SHP77 treated with DMSO at 0.1 percent for 48 hours (cell line): ENCODE results near the gene MTA2.
"Not testable (repeated sequence)": the region's sequence is repeated elsewhere in the genome, so short reads cannot be mapped to it uniquely, and the experiment has no call there.

Experiments used
- DNase-seq: peaks from one replicate; lab custom pipeline; 2025; lab: John Stamatoyannopoulos, UW

MTA2 gene

DNA sequence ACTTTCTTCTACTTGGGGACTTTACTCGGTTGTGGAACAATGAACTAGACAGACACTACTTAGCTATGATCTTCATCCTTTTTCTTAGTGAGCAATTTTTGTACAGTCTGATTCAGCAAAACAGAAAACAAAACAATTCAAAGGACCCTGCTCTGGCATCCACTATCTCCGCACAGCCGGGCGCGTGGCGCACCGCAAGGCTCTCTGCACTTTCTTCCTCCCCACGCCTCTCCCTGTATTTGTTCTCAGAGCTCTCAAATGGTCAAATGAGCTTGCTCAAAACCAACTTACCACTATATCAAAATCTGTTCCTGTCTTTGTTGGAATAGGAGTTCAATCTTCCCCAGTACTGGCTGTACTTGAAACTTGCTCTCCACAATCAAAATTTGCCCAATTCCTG lies 35.4 kb downstream of the MTA2 start:
- no peak for DNase-seq

GRCh38 chr11:62565100-62565802 lies 36.4 kb downstream of the MTA2 start:
- DNase-seq, result no peak

DNA sequence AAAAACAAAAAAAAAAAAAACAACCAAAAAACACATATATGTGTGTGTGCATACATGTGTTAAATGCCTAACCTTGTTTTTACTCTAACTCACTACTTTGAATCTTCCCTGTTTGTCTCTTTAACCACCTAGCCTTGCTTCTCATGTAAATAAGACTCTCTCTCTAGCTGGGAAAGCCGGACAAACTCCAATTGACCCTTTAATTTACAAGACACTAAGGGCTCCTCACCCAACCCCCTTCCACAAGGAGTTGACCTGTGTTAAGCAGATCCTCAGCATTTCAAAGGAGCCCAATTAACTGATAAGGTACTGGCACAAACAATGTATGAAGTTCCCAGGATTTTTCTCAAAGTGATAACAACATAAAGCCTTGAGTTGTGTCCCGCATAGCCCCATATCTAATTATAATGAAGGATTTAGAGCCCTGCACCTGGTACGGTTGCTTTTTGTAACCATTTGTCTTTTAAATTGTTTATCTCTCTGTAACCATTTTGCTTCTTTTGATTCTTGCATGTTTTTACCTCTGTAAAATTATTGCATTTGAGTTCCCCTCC lies 39.9 kb downstream of the MTA2 start:
- not testable (repeated sequence) for DNase-seq

- DNase-seq, result no peak
These were observed 41.0 kb downstream of the MTA2 start for GRCh38 chr11:62560566-62561103.

DNA sequence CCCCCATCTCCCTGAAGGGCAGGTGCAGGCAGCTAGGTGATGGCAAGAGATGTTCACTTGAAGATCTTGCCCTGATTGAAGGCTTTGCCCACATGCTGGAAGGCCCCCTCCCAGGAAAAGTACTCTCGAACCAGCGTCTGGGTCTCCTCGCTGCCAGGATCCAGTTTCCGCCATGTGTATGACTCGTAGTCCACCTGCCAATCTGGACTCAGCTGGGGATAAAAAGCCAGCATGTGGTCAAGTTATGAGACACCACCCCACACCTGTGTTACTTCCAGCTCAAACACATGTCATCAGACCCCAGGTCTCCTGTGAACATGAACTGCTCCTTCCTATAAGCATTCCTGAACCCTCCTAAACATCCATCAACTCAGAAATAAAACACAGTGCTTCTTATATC lies 42.0 kb downstream of the MTA2 start:
- not testable (repeated sequence) for DNase-seq

- no peak for DNase-seq
These were observed 42.5 kb downstream of the MTA2 start for GRCh38 chr11:62559204-62559603.

DNA sequence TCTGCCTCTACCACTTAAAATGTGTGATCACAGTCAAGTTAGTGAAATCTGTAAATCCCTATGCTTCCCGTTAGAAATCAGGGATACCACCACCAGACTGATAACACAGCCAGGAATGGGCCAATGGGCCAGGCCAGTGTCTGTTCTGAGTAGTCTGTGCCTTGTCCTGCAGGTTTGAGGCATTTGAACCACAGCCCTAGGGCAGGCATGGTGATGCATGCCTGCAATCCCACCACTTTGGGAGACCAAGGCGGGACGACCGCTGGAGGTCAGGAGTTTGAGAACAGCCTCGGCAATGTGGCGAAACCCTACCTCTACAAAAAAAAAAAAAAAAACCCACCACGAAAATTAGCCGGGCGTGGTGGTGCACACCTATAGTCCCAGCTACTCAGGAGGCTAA lies 43.0 kb downstream of the MTA2 start:
- no peak for DNase-seq

GRCh38 chr11:62556875-62557631 lies 44.6 kb downstream of the MTA2 start:
- DNase-seq, result no peak

DNA sequence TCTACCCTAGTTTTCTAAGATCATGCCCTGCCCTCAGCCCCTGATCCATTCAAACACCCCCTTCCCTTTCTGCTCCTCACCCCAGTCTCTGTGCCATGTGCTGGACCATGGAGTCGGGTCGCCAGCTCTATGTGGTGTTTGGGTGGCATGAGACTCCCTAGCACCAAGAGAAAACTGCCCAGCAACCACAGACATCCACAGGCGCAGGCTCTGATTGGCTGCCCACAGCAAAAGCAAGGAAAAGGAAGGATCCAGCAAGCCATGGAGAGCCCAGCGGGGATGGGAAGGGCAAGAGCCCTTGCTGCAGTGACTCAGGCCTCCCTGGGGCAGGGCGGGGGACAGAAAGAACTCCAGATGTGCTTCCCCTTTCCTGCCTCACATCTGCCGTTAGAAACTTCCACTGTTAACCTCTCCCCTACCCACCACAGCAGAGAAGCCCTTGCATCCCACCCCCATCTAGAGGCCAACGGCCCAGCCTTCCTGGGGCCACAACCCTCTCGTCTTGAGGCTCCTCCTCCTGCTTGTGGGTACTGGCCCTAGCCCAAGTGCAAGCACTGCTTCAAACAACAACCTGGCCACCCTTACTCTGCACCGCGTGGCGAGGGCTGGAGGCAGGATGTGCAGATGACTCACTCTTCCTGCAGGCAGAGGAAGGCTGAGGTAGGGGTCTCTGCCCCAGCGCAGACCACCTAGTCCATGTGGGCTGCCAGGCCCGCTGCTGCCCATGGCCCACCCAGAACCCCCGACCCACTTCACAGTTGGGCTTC lies 45.4 kb downstream of the MTA2 start:
- DNase-seq, result no peak

DNA sequence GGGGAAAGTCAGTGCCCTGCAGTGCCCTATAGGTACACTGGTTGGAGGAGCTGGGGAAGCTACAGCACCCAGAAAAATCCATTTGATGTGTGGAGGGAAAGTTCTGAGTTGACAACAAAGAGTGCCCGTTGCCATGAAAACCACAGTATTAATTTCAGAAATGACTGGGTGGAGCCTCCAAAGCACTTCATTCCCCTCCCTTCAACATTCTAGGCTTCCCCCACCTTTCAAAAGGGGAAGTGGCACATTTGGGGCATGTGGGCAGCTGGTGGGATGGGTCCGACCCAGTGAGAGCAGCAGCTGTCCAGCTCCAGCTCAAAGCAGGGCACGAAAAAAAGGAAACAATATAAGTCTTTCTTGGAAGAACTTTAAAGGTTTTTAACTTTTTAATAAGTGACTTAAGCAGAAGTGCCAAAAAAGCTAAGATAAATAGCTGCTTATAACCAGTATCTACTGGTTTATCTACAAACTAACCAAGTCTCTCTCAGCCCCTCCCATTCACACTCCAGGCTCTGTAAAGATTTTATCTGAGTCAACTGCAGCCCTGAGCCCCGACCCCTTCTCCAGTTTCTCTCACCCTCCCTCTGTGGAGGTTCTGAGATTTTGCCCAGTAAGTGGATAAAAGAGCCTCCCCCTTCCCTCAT lies 46.1 kb downstream of the MTA2 start:
- DNase-seq, result no peak

- no peak for DNase-seq
These were observed 47.1 kb downstream of the MTA2 start for GRCh38 chr11:62554387-62555167.

- no peak for DNase-seq
These were observed 47.8 kb downstream of the MTA2 start for GRCh38 chr11:62553839-62554361.

DNA sequence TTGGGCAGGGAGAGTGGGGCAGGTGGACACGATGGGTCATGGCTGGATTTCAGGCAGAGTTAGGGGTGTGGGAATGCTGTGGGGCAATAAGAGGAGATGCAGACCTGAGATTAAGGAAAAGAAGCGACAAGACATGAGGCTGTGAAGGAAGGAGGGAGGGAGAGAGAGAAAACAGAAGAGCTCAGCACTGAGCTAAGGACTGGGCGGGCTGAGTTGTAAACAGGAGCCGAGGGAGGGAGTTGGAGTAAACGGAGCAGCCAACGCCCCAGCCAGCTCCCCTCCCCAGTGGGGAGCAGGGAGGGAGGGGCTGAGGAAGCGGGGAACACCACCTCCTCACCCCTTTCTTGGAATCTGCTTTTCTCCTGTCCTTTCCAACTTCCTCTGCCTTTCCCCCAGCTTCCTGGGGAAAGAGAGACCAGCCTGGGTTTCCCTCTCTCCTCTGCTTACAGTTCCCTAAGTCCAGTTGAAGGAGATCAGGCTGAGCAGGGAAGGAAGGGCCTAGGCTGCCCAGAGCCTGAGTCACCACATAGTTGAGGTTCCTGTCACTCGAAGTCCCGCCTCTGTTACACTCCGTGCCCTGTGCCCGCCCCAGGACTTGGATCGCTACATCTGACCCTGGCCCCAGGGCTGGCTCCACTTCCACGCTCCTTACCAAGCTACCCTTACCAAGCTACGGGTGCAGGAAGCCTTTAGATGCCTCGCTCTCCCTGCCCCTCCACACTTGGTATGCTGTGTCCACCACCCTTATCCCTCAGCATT lies 48.4 kb downstream of the MTA2 start:
- no peak for DNase-seq

DNA sequence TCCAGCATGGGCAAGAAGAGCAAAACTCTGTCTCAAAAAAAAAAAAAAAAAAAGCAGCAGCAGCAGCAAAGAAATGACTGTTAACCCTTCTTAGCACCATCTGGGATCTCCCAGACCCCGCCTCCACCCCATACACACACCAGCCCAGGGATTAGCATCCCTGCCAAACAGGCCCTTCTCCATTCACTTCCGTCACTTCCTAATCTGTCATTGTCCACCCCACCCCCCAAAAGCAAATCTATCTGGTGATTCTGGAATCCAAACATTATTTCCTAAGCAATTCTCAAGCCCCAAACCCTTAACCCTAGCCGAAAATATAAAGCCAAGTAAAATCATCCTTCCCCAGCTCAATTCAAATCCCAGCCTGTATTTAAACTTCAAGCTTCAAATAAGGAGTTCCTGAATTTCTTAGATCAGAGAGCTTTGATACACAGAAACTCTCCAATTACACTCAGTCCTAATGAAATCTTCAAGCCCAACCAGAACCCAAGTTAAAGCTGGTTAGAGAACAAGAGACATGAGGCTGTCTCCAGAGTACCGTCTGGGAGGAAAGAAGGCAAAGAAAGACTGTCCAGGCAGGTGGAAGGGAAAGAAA lies 49.1 kb downstream of the MTA2 start:
- DNase-seq, result no peak

- not testable (repeated sequence) for DNase-seq
These were observed 51.2 kb downstream of the MTA2 start for GRCh38 chr11:62550478-62550877.

DNA sequence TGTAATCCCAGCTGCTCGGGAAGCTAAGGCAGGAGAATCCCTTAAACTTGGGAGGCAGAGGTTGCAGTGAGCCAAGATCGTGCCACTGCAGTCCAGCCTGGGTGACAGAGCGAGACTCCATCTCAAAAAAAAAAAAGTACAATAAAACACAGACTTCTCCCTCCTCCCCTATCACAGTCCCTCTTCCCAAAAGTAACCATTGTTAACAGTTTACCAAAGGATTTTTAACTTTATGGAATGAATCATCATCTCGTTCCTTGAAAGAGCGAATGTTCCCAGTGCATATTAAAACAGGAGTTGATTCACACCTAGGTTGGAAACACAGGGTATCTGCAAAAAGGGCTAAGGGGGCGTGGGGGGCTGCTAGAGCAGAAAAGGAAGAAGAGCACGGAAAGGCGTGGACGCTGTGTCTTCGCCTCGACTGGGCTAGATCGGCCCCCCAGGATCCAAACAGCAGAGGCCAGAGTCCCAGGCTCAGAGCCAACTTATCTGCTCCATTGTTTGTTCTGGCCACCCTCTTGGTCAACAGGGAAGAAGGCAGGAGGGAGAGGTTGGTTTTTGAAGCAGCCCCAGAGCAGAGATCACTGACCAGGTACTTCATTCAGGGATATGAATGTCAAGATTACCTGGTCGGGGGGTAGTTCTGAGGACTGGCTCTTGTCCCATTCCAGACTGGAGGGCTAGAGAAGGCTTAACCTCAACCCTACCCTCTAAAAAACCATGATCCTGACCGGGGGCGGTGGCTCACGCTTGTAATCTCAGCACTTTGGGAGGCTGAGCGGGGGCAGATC lies 52.9 kb downstream of the MTA2 start:
- DNase-seq, result no peak

DNA sequence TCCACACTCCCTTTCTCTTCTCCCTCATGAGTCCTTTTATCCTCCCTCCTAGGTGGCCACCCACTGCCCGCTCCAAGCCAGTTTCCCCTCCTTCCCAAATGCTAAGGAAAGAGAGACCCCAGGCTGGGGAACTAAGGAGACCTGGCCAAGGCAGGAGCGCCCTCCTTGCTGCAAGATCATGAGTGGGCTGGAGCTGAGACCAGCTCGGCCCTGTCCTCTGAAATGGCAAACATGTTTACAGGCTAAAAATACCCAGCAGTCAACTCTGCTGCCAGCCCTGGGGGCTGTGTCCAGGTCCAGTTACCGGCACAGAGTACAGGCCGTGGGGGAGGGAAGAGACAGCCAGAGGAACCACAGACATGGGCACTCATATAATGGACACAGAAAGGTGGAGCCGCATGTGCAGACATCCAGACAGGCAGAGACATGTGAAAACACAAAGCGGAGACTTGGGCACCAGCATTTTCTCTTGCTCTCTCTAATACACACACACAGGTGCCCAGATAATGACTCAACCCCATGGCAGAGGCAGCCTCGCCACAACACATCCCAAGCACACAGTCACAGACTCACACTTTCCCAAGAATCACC lies 53.9 kb downstream of the MTA2 start:
- DNase-seq, result no peak

DNA sequence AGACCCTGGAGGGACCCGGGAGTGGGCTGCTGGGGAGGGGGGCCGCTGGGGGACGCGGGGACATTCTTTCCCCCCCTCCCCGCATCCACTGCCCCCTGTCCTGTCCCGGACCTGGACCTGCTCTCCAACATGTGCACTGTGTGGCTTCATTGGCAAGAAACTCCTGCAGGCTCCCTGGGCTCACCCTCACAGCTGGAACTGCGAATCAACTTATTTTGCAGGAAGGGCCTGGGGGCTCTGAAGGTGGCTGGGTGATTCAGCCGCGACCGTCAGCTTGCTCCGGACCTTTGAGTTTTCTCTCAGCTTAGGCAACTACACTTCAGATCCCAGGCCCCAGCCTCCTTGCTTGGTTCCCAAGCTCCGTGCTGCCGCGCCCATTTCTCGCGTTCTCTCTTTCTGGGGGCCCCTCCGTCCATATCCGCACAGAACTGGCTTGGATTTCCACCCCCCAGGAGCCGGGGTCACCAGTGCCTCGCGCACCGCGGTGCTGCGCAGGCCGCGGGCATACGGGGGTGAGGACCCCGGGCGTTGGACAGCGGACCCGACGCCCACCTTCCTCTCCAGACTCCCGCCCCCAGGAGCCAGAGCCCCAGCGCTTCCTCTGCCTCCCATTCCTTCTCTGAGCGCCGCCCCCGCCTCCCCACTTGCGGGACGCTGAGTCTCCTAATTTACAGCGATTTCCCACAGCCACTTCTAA lies 54.6 kb downstream of the MTA2 start:
- no peak for DNase-seq
